GM18502 (cell line): Measurements from ENCODE around the gene KRT16.
A peak's percentile ranks its signal among the peaks of the same experiment; 100 is the strongest.
"Not testable (repeated sequence)": the region's sequence is repeated elsewhere in the genome, so short reads cannot be mapped to it uniquely, and the experiment has no call there.

ENCODE experiments used
- ATAC-seq: cut with Tn5 transposase; IDR thresholded peaks from one replicate; pipeline ENCODE4 v1.9.1; 2021; ENCODE audit warnings: mild to moderate bottlenecking; ENCODE audit not compliant: unreplicated experiment, poor library complexity

KRT16 gene

GRCh38 chr17:41648411-41649195 lies 36.0 kb upstream of the KRT16 start:
- peak; percentile 59 for ATAC-seq

GRCh38 chr17:41647940-41648410 lies 35.4 kb upstream of the KRT16 start:
- ATAC-seq: peak; percentile 53

GRCh38 chr17:41647038-41647813 lies 34.7 kb upstream of the KRT16 start:
- ATAC-seq: no peak

- no peak for ATAC-seq
Measured at GRCh38 chr17:41642252-41643156, 29.9 kb upstream of the KRT16 start.

GRCh38 chr17:41640596-41640995 lies 28.0 kb upstream of the KRT16 start:
- ATAC-seq: not testable (repeated sequence)

- no peak for ATAC-seq
Measured at GRCh38 chr17:41639492-41640473, 27.2 kb upstream of the KRT16 start.

GRCh38 chr17:41638941-41639340 lies 26.4 kb upstream of the KRT16 start:
- no peak for ATAC-seq

- ATAC-seq: no peak
Measured at GRCh38 chr17:41638194-41638593, 25.6 kb upstream of the KRT16 start.

GRCh38 chr17:41636652-41637051 lies 24.1 kb upstream of the KRT16 start:
- no peak for ATAC-seq

- no peak for ATAC-seq
Measured at GRCh38 chr17:41635121-41636097, 22.8 kb upstream of the KRT16 start.

- ATAC-seq: no peak
Measured at GRCh38 chr17:41634639-41635038, 22.1 kb upstream of the KRT16 start.

GRCh38 chr17:41633556-41634199 lies 21.1 kb upstream of the KRT16 start:
- no peak for ATAC-seq

- no peak for ATAC-seq
Measured at GRCh38 chr17:41632482-41633105, 20.0 kb upstream of the KRT16 start.

- no peak for ATAC-seq
Measured at GRCh38 chr17:41631898-41632285, 19.3 kb upstream of the KRT16 start.

- ATAC-seq: no peak
Measured at GRCh38 chr17:41631025-41631897, 18.7 kb upstream of the KRT16 start.
